Choroid plexus epithelial cell (primary cell): ENCODE data around the gene PSMB11.
"Not testable (repeated sequence)": the region's sequence is repeated elsewhere in the genome, so short reads cannot be mapped to it uniquely, and the experiment has no call there.

Experiments
- DNase-seq: peaks from one replicate; pipeline ENCODE4 v3.0.0-alpha.2; 2010; ENCODE audit warnings: low read depth
- H3K4me3 ChIP-seq: 2 replicates; pipeline ENCODE4 v1.5.1; 2011; ENCODE audit warnings: low read depth, mild to moderate bottlenecking, control low read depth, low read length, moderate library complexity
- CTCF ChIP-seq: conservative IDR thresholded peaks from 2 replicates; pipeline ENCODE4 v1.5.1; 2011; ENCODE audit warnings: low read depth, mild to moderate bottlenecking, control low read depth, inconsistent platforms, low read length, moderate library complexity

The PSMB11 gene

GRCh38 chr14:22997676-22998323, 44.2 kb upstream of the PSMB11 start:
- no peak for TF ChIP-seq CTCF
- DNase-seq, result no peak
- H3K4me3 ChIP-seq, result no peak overlapping the region

GRCh38 chr14:22998329-22999012, 43.5 kb upstream of the PSMB11 start:
- no peak overlapping the region for H3K4me3 ChIP-seq
- no peak for DNase-seq
- TF ChIP-seq CTCF, result no peak

- DNase-seq, result no peak
- no peak for TF ChIP-seq CTCF
- no peak overlapping the region for H3K4me3 ChIP-seq
Measured at GRCh38 chr14:23000860-23001259, 41.2 kb upstream of the PSMB11 start.

DNA sequence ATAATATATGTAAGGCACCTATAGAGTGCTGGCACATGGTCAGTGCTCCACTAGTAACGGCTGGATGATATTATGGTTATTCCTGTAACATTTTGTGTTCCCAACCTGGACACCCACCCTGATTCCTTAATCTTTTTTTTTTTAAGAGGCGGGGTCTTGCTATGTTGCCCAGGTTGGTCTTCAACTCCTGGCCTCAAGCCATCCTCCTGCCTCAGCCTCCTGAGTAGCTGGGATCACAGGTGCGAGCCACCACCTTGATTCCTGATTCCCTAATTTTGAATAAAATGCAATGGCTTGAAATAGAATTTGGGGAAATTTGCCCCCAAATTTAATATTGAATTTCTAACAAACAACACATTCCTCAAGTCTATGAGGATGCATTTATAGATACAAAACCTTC, 39.4 kb upstream of the PSMB11 start:
- TF ChIP-seq CTCF, result no peak
- DNase-seq, result no peak
- H3K4me3 ChIP-seq, result no peak overlapping the region

- DNase-seq, H3K4me3 ChIP-seq: not testable (repeated sequence)
Measured at GRCh38 chr14:23004274-23004673, 37.7 kb upstream of the PSMB11 start.

DNA sequence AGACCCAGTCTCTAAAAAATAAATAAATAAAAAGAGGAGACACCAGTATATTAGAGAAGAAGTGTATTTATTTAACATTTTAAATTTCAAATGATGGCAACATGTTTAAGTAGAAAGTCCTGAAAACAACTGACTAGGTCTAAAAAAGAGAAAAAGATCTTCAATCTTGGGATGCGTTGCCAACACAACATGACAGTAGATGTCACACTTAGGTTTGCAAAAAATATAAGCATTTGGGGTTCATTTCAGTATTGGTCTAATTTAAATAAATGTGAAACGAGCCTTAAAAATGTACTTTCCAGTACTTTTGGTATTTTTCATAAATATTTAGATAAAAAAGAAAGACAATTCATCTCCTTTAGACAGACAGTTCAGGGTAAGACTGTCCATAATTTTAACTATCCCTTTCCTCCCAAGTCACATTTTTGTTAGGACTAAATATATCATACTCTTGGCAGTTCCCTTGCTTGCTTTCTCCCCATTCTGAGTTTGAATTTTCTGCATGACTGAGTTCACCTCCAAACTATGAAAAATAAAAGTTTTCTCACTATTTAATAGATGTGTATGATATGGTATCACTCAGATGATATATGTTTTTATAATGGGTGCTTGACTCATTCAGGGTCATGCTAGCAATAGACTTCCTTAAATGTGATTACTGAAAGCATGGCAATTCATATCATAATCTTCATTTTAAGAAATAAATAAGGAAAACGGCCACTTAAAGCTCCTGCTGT, 36.4 kb upstream of the PSMB11 start:
- no peak for DNase-seq
- no peak overlapping the region for H3K4me3 ChIP-seq
- TF ChIP-seq CTCF, result no peak

- no peak for DNase-seq
- peak overlapping the region; percentile 82 for H3K4me3 ChIP-seq
- no peak for TF ChIP-seq CTCF
Measured at GRCh38 chr14:23006188-23006534, 35.9 kb upstream of the PSMB11 start.
